Measurements from ENCODE around the gene AREL1. TPM values are rescaled to one million over a fixed set of nuclear protein-coding genes. Genes with fewer than 3 reads are reported as not detected.

AREL1 gene
- total RNA-seq, 1 experiment from 2014 or later = 44.7 TPM

GRCh38 chr14:74691456-74691855, 21.4 kb downstream of the AREL1 start:
- no TSS peak for BruUV-seq (replicated peaks)
- POLR2A ChIA-PET = no interaction called here
- intact Hi-C loops (cut with micrococcal nuclease; ENCODE audit: unreplicated experiment) = no loop called here

GRCh38 chr14:74685921-74686678, 26.8 kb downstream of the AREL1 start:
- Histone ChIP-seq H3K36me3 (ENCODE audit: control insufficient read depth, insufficient read depth, low read length) (peaks cover 9% of the 10 kb centered on the region), H3K4me3 (ENCODE audit: low read depth in 2 of 2, low read length in 2 of 2) (no peak overlapping the region), H3K27ac (ENCODE audit: low read length) (no peak overlapping the region), H3K4me1 (ENCODE audit: control insufficient read depth, insufficient read depth, low read length) (no peaks in the 10 kb centered on the region), H3K9me3 (ENCODE audit: control insufficient read depth, insufficient read depth, low read depth, low read length) (no peaks in the 10 kb centered on the region), H3K27me3 (ENCODE audit: control insufficient read depth, insufficient read depth, low read length) (no peaks in the 10 kb centered on the region)
- in situ Hi-C loops (cut with HindIII; ENCODE audit: low pct_unique_long_range_greater_than_20kb, low sequenced_read_pairs) (no loop called here), intact Hi-C loops (cut with micrococcal nuclease; ENCODE audit: unreplicated experiment) (loop anchor here (10.0 kb wide), 1 partner anchor 71 kb away; the partner anchor contains the start of gene LTBP2)
- TF ChIP-seq SIN3A (IDR thresholded peaks at IDR 0.05; ENCODE audit: borderline replicate concordance, insufficient read depth, low read depth, low read length) (no peak), CTCF (IDR thresholded peaks at IDR 0.05) (no peak), TCF7L2 (IDR thresholded peaks at IDR 0.05; ENCODE audit: low read depth, low read length) (no peak), POLR2AphosphoS5 (IDR thresholded peaks at IDR 0.05; ENCODE audit: low read depth, low read length) (no peak), REST (IDR thresholded peaks at IDR 0.05; ENCODE audit: insufficient read depth in 1 of 2, low read depth in 2 of 2, low read length in 1 of 2) (no peak)
- DNase-seq (ENCODE audit: low read depth, low spot score) (no peak), ATAC-seq (no peak)
- ChIA-PET POLR2A (interaction anchor here (0.6 kb wide), 1 partner anchor 36 kb away, joined by 3 read pairs; no protein-coding TSS in a partner anchor), CTCF (no interaction called here)
- no TSS peak for BruUV-seq (replicated peaks)

More at GRCh38 chr14:74691456-74691855, 21.4 kb downstream of the AREL1 start:
- DNase-seq (ENCODE audit: low read depth, low spot score) (no peak), ATAC-seq (no peak)
- TF ChIP-seq POLR2AphosphoS5 (IDR thresholded peaks at IDR 0.05; ENCODE audit: low read depth, low read length) = no peak
- no peak for TF ChIP-seq REST (IDR thresholded peaks at IDR 0.05; ENCODE audit: insufficient read depth in 1 of 2, low read depth in 2 of 2, low read length in 1 of 2)
- no peak for TF ChIP-seq CTCF (IDR thresholded peaks at IDR 0.05)
- no peak for TF ChIP-seq TCF7L2 (IDR thresholded peaks at IDR 0.05; ENCODE audit: low read depth, low read length)
- TF ChIP-seq SIN3A (IDR thresholded peaks at IDR 0.05; ENCODE audit: borderline replicate concordance, insufficient read depth, low read depth, low read length) = no peak
- Histone ChIP-seq H3K9me3 (ENCODE audit: control insufficient read depth, insufficient read depth, low read depth, low read length) (no peaks in the 10 kb centered on the region), H3K27me3 (ENCODE audit: control insufficient read depth, insufficient read depth, low read length) (no peaks in the 10 kb centered on the region), H3K4me3 (ENCODE audit: low read depth in 2 of 2, low read length in 2 of 2) (no peak overlapping the region), H3K4me1 (ENCODE audit: control insufficient read depth, insufficient read depth, low read length) (no peaks in the 10 kb centered on the region), H3K27ac (ENCODE audit: low read length) (no peak overlapping the region), H3K36me3 (ENCODE audit: control insufficient read depth, insufficient read depth, low read length) (peaks cover 2% of the 10 kb centered on the region)
- CTCF ChIA-PET = no interaction called here
- in situ Hi-C loops (cut with HindIII; ENCODE audit: low pct_unique_long_range_greater_than_20kb, low sequenced_read_pairs) = no loop called here
